Renal cortex interstitium (tissue), 11 donors: Measurements from ENCODE around the gene TRIB2. TPM values are rescaled to one million over a fixed set of nuclear protein-coding genes. Genes with fewer than 3 reads are reported as not detected.
A peak's percentile ranks its signal among the peaks of the same experiment; 100 is the strongest.

Experiments
- DNase-seq, 11 donors: peaks; one replicate each; pipeline ENCODE4 v3.0.0-alpha.2; 2013; ENCODE audit warnings: low read depth in 9 of 11, low spot score in 4 of 11; ENCODE audit errors: extremely low read depth in 1 of 11
- polyA plus RNA-seq, 3 donors: library from polyadenylated mRNA; unstranded; fragments of 120-200 nt; gene quantifications; one replicate each; pipeline ENCODE4 v1.2.1, GENCODE V29; 2013; ENCODE audit not compliant: insufficient read length in 3 of 3

Gene TRIB2
- polyA plus RNA-seq, 3 donors: 175 to 234 (median 198) TPM

DNA sequence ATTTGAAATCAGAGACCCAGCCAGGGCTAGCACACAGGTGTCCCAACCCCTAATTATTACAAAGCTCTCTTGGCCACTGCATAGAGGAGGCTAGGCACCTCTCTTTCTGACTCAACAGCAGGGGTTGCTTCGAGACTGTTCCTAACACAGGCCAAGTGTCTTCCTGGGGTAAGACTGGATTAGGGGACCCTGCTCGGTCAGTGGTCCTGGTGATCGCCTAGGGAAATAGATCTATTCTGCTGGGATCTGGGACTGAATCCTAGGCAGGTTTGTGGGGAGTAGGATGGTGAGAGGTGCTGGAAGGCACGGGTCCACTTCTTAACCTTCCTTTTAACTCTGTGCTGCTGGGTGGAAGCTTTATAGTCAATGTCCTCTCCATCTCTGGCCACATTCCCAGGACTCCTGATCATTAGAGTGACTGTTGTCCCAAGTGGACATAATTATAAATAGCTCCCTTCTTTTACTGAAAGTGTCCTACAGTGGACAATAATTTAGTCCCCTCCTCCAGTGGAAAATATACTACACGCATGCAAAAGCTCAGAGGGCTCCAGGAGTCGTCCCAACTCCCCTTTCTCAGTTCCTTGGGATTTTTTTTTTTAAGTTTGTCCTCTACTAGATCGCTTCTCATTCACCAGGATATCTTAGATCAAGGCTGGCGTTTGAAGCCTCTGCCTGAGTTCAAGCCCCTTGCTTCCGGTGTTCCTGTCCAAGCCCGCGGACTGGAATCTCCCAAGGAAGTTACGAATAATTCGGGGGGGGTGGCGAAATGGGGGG is 1.3 kb upstream of the TRIB2 start:
- no peak for DNase-seq

GRCh38 chr2:12716032-12716281 is 779 bp upstream of the TRIB2 start:
- peak in 10 of 11 donors; percentile 70 to 90 (median 78) for DNase-seq

GRCh38 chr2:12717191-12718014 is 667 bp downstream of the TRIB2 start:
- DNase-seq: peak in 6 of 11 donors; percentile 49 to 64 (median 58)

- DNase-seq: peak in 1 of 11 donors; percentile 55
Observed at GRCh38 chr2:12718015-12718671, 1.4 kb downstream of the TRIB2 start.

- no peak for DNase-seq
Observed at GRCh38 chr2:12718711-12719399, 2.1 kb downstream of the TRIB2 start.

- no peak for DNase-seq
Observed at GRCh38 chr2:12719400-12720277, 2.9 kb downstream of the TRIB2 start.

- DNase-seq: no peak
Observed at GRCh38 chr2:12720278-12720620, 3.5 kb downstream of the TRIB2 start.

- DNase-seq: no peak
Observed at GRCh38 chr2:12720754-12721378, 4.1 kb downstream of the TRIB2 start.

- no peak for DNase-seq
Observed at GRCh38 chr2:12721566-12722446, 5.1 kb downstream of the TRIB2 start.

- DNase-seq: no peak
Observed at GRCh38 chr2:12722447-12723316, 5.9 kb downstream of the TRIB2 start.

- no peak for DNase-seq
Observed at GRCh38 chr2:12723736-12724463, 7.2 kb downstream of the TRIB2 start.

- DNase-seq: no peak
Observed at GRCh38 chr2:12725233-12726187, 8.8 kb downstream of the TRIB2 start.

DNA sequence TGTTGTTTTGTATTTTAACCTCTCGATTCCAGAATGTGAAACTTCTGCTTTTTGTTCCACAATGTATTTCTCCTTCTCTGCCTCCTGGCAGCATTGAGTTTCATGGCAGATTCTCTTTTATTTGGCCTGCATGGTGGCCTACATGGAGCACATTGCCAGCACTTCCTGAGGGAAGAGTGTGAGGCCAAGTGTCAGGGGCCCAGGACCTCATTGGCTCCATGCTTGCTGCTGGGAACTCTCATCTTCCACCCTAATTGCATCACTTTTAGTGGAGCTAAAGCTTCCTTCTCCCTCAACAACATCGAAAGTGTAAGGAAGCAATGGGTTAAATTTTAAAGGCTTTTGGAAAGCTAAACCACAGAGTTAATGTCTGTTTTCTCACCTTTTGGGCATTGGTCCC is 9.5 kb downstream of the TRIB2 start:
- no peak for DNase-seq

DNA sequence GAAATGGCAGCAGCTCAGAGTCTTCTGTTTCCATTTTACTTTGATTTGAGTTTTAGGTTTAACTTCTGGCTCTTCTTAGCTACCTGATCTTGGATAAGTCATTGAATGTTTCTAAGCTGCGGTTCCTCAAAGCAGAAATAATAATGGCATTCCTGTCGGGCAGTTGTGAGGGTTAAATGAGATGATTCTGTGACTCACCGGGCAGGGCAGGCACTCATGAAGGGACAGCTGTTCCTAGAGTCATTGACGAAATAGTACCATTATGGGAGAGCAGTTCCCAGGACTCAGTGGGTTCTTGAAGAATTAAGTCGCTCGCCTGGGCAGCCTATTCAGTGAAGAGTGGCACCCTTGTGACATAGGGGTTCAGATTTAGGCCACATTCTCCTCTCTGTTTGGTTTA is 10.3 kb downstream of the TRIB2 start:
- no peak for DNase-seq

DNA sequence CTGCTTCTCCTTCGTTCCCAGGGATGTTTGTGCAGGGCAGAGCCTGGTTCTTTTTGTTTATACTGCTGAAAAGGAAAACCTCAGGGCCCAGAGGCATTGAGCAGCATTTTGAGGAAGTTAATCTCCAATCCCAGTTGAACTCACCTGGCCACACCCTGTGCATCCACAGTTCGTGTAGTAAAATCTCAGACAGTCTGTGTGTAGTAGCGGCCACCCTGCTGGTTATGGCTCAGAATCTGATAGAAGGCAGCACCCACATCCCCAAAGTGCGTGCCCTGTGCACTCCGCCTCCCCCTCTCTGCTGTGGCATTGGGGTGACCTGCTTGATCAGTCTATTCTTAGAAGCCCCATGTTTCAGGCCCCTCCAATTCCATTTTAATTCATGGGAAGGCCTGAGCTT is 10.9 kb downstream of the TRIB2 start:
- DNase-seq: no peak
